ENCODE measurements around the gene RBFOX2. TPM values are rescaled to one million over a fixed set of nuclear protein-coding genes. Genes with fewer than 3 reads are reported as not detected.

The RBFOX2 gene
- total and polyA plus RNA-seq, 2 donors (not counting 1 experiment from before 2014, with no cell fraction given), result not detected

DNA sequence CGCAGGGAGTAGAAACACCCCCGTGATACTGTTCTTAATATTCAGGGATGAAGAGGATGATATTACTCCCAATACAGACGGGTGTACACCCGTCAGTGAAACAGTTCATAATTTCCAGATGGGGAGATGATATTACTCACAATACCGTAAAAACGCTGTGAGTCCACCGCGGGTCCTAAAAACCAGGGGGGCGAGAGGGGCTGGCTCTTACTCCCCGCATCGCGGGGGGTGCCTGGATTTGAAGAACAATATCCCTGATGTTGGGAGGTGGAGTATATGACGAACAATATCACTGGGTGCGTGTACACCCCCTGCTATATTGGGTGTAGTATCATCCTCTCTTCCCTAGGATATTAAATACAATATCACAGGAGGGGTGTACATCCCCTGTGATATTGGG, 331.5 kb downstream of the RBFOX2 start:
- CTCF ChIA-PET, result no interaction called here
- Histone ChIP-seq H3K4me3 (ENCODE audit: control extremely low read depth in 1 of 5, extremely low read depth in 1 of 5, insufficient read depth in 1 of 5, low read depth in 2 of 5, low read length in 4 of 5) (no peak overlapping the region), H3K4me1 (ENCODE audit: control insufficient read depth in 2 of 2, insufficient read depth in 2 of 2, low read length in 2 of 2) (no peaks in the 10 kb centered on the region), H3K79me2 (ENCODE audit: control insufficient read depth, insufficient read depth, low read length) (no peaks in the 10 kb centered on the region), H4K20me1 (ENCODE audit: control insufficient read depth, insufficient read depth, low read length, poor library complexity, severe bottlenecking) (no peaks in the 10 kb centered on the region), H3K27ac (ENCODE audit: low read length in 2 of 2) (no peak overlapping the region), H3K27me3 (replicated peaks in 1 of 4; ENCODE audit: control extremely low read depth in 1 of 4, control insufficient read depth in 3 of 4, insufficient read depth in 4 of 4, low read length in 3 of 4) (peaks cover 0 to 2% (median 0%) of the 10 kb centered on the region in 4 experiments), H3K4me2 (replicated peaks; ENCODE audit: low read depth, low read length, poor library complexity, severe bottlenecking) (no peak overlapping the region), H2AFZ (ENCODE audit: insufficient read depth, low read depth, low read length, poor library complexity, severe bottlenecking) (no peak overlapping the region), H3K9me3 (ENCODE audit: control extremely low read depth in 1 of 3, control insufficient read depth in 2 of 3, insufficient read depth in 1 of 3, low read length in 2 of 3) (no peaks in the 10 kb centered on the region), H3K9ac (ENCODE audit: low read length) (no peak overlapping the region), H3K36me3 (replicated peaks in 1 of 2; ENCODE audit: control extremely low read depth in 1 of 2, control insufficient read depth in 1 of 2, extremely low read depth in 1 of 2, insufficient read depth in 2 of 2, low read length in 1 of 2) (no peaks in the 10 kb centered on the region)
- Mint-ChIP-seq H3K27me3 (peaks cover 17% of the 10 kb centered on the region), H3K4me3 (no peak overlapping the region), H3K9me3 (ENCODE audit: insufficient read depth) (no peaks in the 10 kb centered on the region), H3K27ac (no peak overlapping the region), H3K4me1 (no peaks in the 10 kb centered on the region)
- TF ChIP-seq EZH2 (IDR thresholded peaks at IDR 0.05; ENCODE audit: borderline replicate concordance, insufficient read depth, low read depth, low read length, poor library complexity, severe bottlenecking) (no peak), CTCF (IDR thresholded peaks at IDR 0.05) (no peak)
- intact Hi-C loops (cut with micrococcal nuclease), result no loop called here
- POLR2A ChIA-PET, result no interaction called here
- whole genome bisulfite sequencing (ENCODE audit: insufficient coverage), result 90% methylated on average over 8 of the region's 14 CpGs
- ATAC-seq (ENCODE audit: low read depth), result no peak
- DNase-seq, result no peak

DNA sequence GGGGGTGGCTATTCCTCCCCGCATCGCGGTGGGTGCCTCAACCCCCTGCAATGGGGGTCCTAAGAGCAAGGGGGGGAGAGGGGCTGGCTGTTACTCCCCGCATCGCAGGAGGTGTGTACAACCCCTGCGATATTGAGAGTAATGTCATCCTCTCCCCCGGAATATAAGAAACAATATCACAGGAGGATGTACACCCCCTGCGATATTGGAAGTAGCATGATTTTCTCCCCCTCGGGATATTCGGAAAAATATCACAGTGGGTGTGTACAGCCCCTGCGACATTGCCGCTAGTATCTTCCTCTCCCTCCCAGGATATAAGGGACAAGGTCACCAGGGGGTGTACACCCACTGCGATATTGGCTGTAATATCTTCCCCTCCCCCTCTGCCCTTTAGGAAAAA, 333.4 kb downstream of the RBFOX2 start:
- H3K4me1 ChIP-seq (ENCODE audit: control insufficient read depth in 2 of 2, insufficient read depth in 2 of 2, low read length in 2 of 2), result no peaks in the 10 kb centered on the region
- ChIA-PET POLR2A (no interaction called here), CTCF (no interaction called here)
- H3K27ac Mint-ChIP-seq, result no peak overlapping the region
- no peaks in the 10 kb centered on the region for H3K9me3 ChIP-seq (ENCODE audit: control extremely low read depth in 1 of 3, control insufficient read depth in 2 of 3, insufficient read depth in 1 of 3, low read length in 2 of 3)
- H4K20me1 ChIP-seq (ENCODE audit: control insufficient read depth, insufficient read depth, low read length, poor library complexity, severe bottlenecking), result no peaks in the 10 kb centered on the region
- H3K27me3 ChIP-seq (replicated peaks in 1 of 4; ENCODE audit: control extremely low read depth in 1 of 4, control insufficient read depth in 3 of 4, insufficient read depth in 4 of 4, low read length in 3 of 4), result no peaks in the 10 kb centered on the region
- no peak overlapping the region for H3K4me3 ChIP-seq (ENCODE audit: control extremely low read depth in 1 of 5, extremely low read depth in 1 of 5, insufficient read depth in 1 of 5, low read depth in 2 of 5, low read length in 4 of 5)
- H2AFZ ChIP-seq (ENCODE audit: insufficient read depth, low read depth, low read length, poor library complexity, severe bottlenecking), result no peak overlapping the region
- no peak overlapping the region for H3K4me3 Mint-ChIP-seq
- ATAC-seq (ENCODE audit: low read depth) (no peak), DNase-seq (no peak)
- no peak for TF ChIP-seq CTCF (IDR thresholded peaks at IDR 0.05)
- TF ChIP-seq EZH2 (IDR thresholded peaks at IDR 0.05; ENCODE audit: borderline replicate concordance, insufficient read depth, low read depth, low read length, poor library complexity, severe bottlenecking), result no peak
- no peak overlapping the region for H3K27ac ChIP-seq (ENCODE audit: low read length in 2 of 2)
- no peaks in the 10 kb centered on the region for H3K36me3 ChIP-seq (replicated peaks in 1 of 2; ENCODE audit: control extremely low read depth in 1 of 2, control insufficient read depth in 1 of 2, extremely low read depth in 1 of 2, insufficient read depth in 2 of 2, low read length in 1 of 2)
- intact Hi-C loops (cut with micrococcal nuclease), result no loop called here
- no peak overlapping the region for H3K4me2 ChIP-seq (replicated peaks; ENCODE audit: low read depth, low read length, poor library complexity, severe bottlenecking)
- H3K4me1 Mint-ChIP-seq, result no peaks in the 10 kb centered on the region
- H3K9me3 Mint-ChIP-seq (ENCODE audit: insufficient read depth), result no peaks in the 10 kb centered on the region
- H3K27me3 Mint-ChIP-seq, result peaks cover 24% of the 10 kb centered on the region
- 96% methylated on average over 4 of the region's 13 CpGs for WGBS (ENCODE audit: insufficient coverage)
- H3K79me2 ChIP-seq (ENCODE audit: control insufficient read depth, insufficient read depth, low read length), result no peaks in the 10 kb centered on the region
- no peak overlapping the region for H3K9ac ChIP-seq (ENCODE audit: low read length)

Data from B cell (primary cell).